DMS79 (cell line): ENCODE results near the gene CDH13.

Experiments
- DNase-seq: peaks from one replicate; lab custom pipeline; 2025; lab: John Stamatoyannopoulos, UW

The CDH13 gene

GRCh38 chr16:83439412-83439811 is 812.6 kb downstream of the CDH13 start:
- DNase-seq, result no peak

- no peak for DNase-seq
These were observed 814.7 kb downstream of the CDH13 start for GRCh38 chr16:83441517-83441916.

- no peak for DNase-seq
These were observed 817.2 kb downstream of the CDH13 start for GRCh38 chr16:83443972-83444371.

GRCh38 chr16:83447560-83447959 is 820.8 kb downstream of the CDH13 start:
- no peak for DNase-seq

GRCh38 chr16:83449861-83450260 is 823.1 kb downstream of the CDH13 start:
- no peak for DNase-seq

GRCh38 chr16:83453977-83454376 is 827.2 kb downstream of the CDH13 start:
- no peak for DNase-seq

- DNase-seq, result no peak
These were observed 828.9 kb downstream of the CDH13 start for GRCh38 chr16:83455716-83456115.

GRCh38 chr16:83456934-83457333 is 830.2 kb downstream of the CDH13 start:
- no peak for DNase-seq

- DNase-seq, result no peak
These were observed 831.8 kb downstream of the CDH13 start for GRCh38 chr16:83458612-83459011.

- no peak for DNase-seq
These were observed 838.2 kb downstream of the CDH13 start for GRCh38 chr16:83464991-83465390.

- DNase-seq, result no peak
These were observed 843.6 kb downstream of the CDH13 start for GRCh38 chr16:83470416-83470815.

- no peak for DNase-seq
These were observed 846.2 kb downstream of the CDH13 start for GRCh38 chr16:83472776-83473501.

- DNase-seq, result no peak
These were observed 847.3 kb downstream of the CDH13 start for GRCh38 chr16:83473926-83474650.

- DNase-seq, result no peak
These were observed 848.3 kb downstream of the CDH13 start for GRCh38 chr16:83475108-83475507.

GRCh38 chr16:83481589-83481988 is 854.8 kb downstream of the CDH13 start:
- DNase-seq, result no peak

- no peak for DNase-seq
These were observed 855.9 kb downstream of the CDH13 start for GRCh38 chr16:83482545-83483162.

GRCh38 chr16:83490073-83490472 is 863.3 kb downstream of the CDH13 start:
- DNase-seq, result no peak

GRCh38 chr16:83494459-83494858 is 867.7 kb downstream of the CDH13 start:
- no peak for DNase-seq

- no peak for DNase-seq
These were observed 874.7 kb downstream of the CDH13 start for GRCh38 chr16:83501481-83501880.

GRCh38 chr16:83508295-83508694 is 881.5 kb downstream of the CDH13 start:
- no peak for DNase-seq

- no peak for DNase-seq
These were observed 882.5 kb downstream of the CDH13 start for GRCh38 chr16:83509316-83509715.

GRCh38 chr16:83510906-83511305 is 884.1 kb downstream of the CDH13 start:
- no peak for DNase-seq
